Uterus (tissue), 4 donors: ENCODE data around the gene TUBB4B. TPM values are rescaled to one million over a fixed set of nuclear protein-coding genes. Genes with fewer than 3 reads are reported as not detected.
A peak's percentile ranks its signal among the peaks of the same experiment; 100 is the strongest.

Experiments
- DNase-seq, 2 donors: peaks; one replicate each; pipeline ENCODE4 v3.0.0-alpha.2; 2019 to 2020
- H3K27ac ChIP-seq, 2 donors: fragments of 200-600 bp; sonication (generic); 1 replicate in 1 of 2; 2 replicates in 1 of 2; pipeline ENCODE4 v1.5.1; 2016 to 2018
- H3K27me3 ChIP-seq, 2 donors: fragments of 200-600 bp; sonication (generic); one replicate each; pipeline ENCODE4 v1.5.1; 2018 to 2019; ENCODE audit warnings: control low read depth in 1 of 2
- H3K36me3 ChIP-seq, 2 donors: fragments of 200-600 bp; sonication (generic); one replicate each; pipeline ENCODE4 v1.5.1; 2019; ENCODE audit warnings: control low read depth in 1 of 2
- H3K4me1 ChIP-seq, 2 donors: fragments of 200-600 bp; sonication (generic); one replicate each; pipeline ENCODE4 v1.5.1; 2018 to 2019; ENCODE audit warnings: control low read depth in 1 of 2
- H3K4me3 ChIP-seq, 2 donors: fragments of 200-600 bp; sonication (generic); 1 replicate in 1 of 2; 2 replicates in 1 of 2; pipeline ENCODE4 v1.5.1; 2018 to 2019; ENCODE audit warnings: mild to moderate bottlenecking in 1 of 2
- H3K9me3 ChIP-seq, 2 donors: fragments of 200-600 bp; sonication (generic); one replicate each; pipeline ENCODE4 v1.5.1; 2019; ENCODE audit warnings: control low read depth in 1 of 2
- POLR2A ChIP-seq, 2 donors: fragments of 450-650 bp; IDR thresholded peaks; one replicate each; pipeline ENCODE4 v1.6.1; 2016; ENCODE audit warnings: antibody characterized with exemption in 2 of 2, mild to moderate bottlenecking in 1 of 2, moderate library complexity in 1 of 2
- intact Hi-C: fragments of 100-400 bp; cut with DNase I; formaldehyde crosslinking; loops from one replicate; pipeline ENCODE4 v1.15.1; 2023; ENCODE audit warnings: low total_unique reads
- total RNA-seq, 4 donors: library from RNA; depleted of rRNA in 3 of 4; stranded (reverse); fragments of >200 nt in 3 of 4; gene quantifications; one replicate each; pipeline versions ENCODE4 v1.1.0 to v1.2.4, GENCODE V29; 2014 to 2023
- TF ChIP-seq, protein P1 (sequence below), 4 experiments: fragments of 200-600 bp in 2 of 4; fragments of 450-650 bp in 2 of 4; sonication (generic) in 2 of 4; IDR thresholded peaks; one replicate each; pipeline ENCODE4 v1.5.1; 2016 to 2019; ENCODE audit warnings: antibody characterized with exemption in 4 of 4, mild to moderate bottlenecking in 2 of 4, moderate library complexity in 1 of 4
- donor health status: DM: yes; HTN: yes; CAD: no.

Gene TUBB4B
- total RNA-seq, 4 donors from 2014 or later, result 91.5 to 174 (median 139) TPM

DNA sequence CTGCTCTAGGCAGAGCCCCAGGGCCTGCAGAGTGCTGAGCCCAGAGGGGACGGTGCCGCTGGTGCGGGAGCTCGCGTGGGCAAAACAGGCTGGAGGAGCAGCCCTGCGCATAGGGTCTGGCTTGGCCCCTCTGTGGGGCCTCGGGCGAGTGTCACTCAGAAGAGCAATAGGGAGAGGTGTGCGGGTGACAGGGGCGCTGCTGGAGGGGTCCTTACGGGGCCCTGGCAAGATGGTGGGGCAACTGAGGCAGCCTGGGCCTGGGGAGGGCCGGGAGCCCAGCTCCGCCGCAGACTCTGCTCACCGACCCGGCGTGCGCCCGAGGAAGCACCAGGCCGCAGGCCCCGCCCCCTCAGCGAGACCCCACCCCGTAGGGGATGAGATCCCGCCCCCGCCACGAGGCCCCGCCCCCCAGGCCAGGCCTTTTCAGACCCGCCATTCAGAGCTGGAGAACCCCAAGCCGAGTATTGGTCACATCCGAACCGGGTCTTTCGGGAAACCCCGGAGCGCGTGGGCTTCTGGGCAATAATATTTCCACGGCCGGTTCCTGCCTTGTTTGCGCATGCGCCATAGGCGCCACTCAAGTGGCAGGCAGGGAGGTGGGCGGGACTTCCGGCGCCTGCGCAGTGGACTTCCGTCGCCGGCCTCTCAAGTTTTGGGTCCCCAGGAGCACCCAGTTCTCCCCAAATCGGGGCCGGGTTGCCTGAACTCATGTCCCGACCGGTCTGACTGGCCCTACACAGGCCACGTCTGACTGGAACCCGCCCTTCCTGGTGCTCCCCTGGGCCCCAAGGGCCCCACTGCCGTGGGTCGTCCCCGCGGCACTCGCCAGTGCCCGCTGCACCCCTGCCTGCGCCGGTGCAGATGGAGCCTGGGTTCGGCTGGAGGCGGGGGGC, 17.8 kb upstream of the TUBB4B start:
- Histone ChIP-seq H3K27me3 (peaks cover 3 to 4% of the 10 kb centered on the region in 2 donors), H3K4me1 (peaks cover 0 to 13% of the 10 kb centered on the region in 2 donors), H3K27ac (peak overlapping the region; percentile 76 to 90), H3K36me3 (no peaks in the 10 kb centered on the region), H3K4me3 (peak overlapping the region; percentile 58 to 63), H3K9me3 (no peaks in the 10 kb centered on the region)
- peak; percentile 98 to 99 for DNase-seq
- TF ChIP-seq POLR2A (IDR thresholded peaks at IDR 0.05), result peak; percentile 13 to 67
- TF ChIP-seq, protein P1, sequence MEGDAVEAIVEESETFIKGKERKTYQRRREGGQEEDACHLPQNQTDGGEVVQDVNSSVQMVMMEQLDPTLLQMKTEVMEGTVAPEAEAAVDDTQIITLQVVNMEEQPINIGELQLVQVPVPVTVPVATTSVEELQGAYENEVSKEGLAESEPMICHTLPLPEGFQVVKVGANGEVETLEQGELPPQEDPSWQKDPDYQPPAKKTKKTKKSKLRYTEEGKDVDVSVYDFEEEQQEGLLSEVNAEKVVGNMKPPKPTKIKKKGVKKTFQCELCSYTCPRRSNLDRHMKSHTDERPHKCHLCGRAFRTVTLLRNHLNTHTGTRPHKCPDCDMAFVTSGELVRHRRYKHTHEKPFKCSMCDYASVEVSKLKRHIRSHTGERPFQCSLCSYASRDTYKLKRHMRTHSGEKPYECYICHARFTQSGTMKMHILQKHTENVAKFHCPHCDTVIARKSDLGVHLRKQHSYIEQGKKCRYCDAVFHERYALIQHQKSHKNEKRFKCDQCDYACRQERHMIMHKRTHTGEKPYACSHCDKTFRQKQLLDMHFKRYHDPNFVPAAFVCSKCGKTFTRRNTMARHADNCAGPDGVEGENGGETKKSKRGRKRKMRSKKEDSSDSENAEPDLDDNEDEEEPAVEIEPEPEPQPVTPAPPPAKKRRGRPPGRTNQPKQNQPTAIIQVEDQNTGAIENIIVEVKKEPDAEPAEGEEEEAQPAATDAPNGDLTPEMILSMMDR (IDR thresholded peaks at IDR 0.05), result peak in 1 of 4 experiments; percentile 38
- intact Hi-C loops, result loop anchor here (10.0 kb wide), 1 partner anchor 109 kb away; the partner anchor contains the start of gene DPP7

DNA sequence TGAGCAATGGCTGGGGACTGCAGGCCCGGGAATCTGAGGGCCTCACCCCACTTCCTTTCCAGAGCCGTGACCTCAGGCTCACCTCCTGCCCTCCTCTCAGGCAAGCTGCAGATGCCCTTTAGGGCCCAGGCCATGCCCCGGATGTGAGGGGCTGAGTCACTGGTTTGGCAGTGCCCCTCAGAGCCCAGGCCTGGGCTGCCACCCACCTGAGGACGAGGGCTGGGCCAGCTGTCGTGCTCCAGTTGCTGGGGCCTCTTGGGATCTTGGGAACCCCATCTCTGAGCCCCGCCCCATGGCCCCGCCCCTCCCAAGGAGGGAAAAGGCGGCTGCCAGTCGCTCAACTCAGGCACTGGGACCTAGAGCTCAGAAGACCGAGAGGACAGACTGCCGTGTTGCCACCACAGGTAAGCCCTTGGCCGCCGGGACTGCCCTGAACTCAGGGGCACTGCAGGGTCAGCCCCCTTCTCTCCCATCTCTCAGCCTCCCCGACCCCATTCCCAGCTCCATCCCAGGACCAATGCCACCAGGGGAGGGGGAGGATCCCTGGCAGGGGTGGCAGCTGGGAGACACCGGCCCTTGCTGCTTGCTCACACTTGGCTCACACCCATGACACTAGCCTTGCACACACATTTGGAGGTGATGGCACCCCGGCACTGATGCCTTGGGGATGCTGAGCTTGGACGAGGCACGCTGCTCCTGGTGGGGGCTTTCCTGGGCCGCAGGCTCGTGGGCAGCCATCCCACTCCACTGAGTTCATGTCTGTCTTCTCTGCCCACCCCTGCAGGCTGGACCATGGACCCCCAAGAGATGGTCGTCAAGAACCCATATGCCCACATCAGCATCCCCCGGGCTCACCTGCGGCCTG, 16.0 kb upstream of the TUBB4B start, which contains the start of gene CYSRT1:
Gene CYSRT1 (plus strand): TSS at position 345 of the 865 bp plus-strand sequence. CDS start 448 bp downstream, at position 793.
- Histone ChIP-seq H3K36me3 (no peaks in the 10 kb centered on the region), H3K9me3 (no peaks in the 10 kb centered on the region), H3K27ac (peak within 1 kb of the TSS; percentile 76 to 90), H3K27me3 (peaks cover 9 to 20% of the 10 kb centered on the region in 2 donors), H3K4me1 (peaks cover 0 to 13% of the 10 kb centered on the region in 2 donors), H3K4me3 (peak within 1 kb of the TSS; percentile 58 to 63)
- intact Hi-C loops, result loop anchor here (10.0 kb wide), 1 partner anchor 110 kb away; the partner anchor contains the start of gene DPP7
- DNase-seq, result no peak
- TF ChIP-seq, protein P1 (IDR thresholded peaks at IDR 0.05), result no peak
- TF ChIP-seq POLR2A (IDR thresholded peaks at IDR 0.05), result no peak

DNA sequence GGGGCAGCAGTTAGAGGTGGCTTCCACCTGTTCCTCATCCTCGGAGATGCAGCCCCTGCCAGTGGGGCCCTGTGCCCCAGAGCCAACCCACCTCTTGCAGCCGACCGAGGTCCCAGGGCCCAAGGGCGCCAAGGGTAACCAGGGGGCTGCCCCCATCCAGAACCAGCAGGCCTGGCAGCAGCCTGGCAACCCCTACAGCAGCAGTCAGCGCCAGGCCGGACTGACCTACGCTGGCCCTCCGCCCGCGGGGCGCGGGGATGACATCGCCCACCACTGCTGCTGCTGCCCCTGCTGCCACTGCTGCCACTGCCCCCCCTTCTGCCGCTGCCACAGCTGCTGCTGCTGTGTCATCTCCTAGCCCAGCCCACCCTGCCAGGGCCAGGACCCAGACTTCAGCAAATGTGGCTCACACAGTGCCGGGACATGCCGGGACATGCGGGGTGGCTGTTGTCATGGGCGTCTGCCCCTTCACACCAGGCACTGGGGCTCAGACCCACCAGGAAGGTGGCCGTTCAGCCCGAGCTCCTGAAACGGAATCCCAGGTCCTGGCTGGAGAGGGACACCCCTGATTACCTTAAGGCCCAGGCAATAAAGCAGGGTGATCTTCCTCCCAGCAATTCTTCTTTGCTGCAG, 15.3 kb upstream of the TUBB4B start:
- no peak for DNase-seq
- intact Hi-C loops, result loop anchor here (10.0 kb wide), 1 partner anchor 111 kb away; the partner anchor contains the start of gene DPP7
- TF ChIP-seq, protein P1 (IDR thresholded peaks at IDR 0.05), result no peak
- no peak for TF ChIP-seq POLR2A (IDR thresholded peaks at IDR 0.05)
- Histone ChIP-seq H3K4me3 (no peak overlapping the region), H3K4me1 (peaks cover 0 to 13% of the 10 kb centered on the region in 2 donors), H3K27me3 (peaks cover 9 to 24% of the 10 kb centered on the region in 2 donors), H3K9me3 (no peaks in the 10 kb centered on the region), H3K27ac (no peak overlapping the region), H3K36me3 (no peaks in the 10 kb centered on the region)

DNA sequence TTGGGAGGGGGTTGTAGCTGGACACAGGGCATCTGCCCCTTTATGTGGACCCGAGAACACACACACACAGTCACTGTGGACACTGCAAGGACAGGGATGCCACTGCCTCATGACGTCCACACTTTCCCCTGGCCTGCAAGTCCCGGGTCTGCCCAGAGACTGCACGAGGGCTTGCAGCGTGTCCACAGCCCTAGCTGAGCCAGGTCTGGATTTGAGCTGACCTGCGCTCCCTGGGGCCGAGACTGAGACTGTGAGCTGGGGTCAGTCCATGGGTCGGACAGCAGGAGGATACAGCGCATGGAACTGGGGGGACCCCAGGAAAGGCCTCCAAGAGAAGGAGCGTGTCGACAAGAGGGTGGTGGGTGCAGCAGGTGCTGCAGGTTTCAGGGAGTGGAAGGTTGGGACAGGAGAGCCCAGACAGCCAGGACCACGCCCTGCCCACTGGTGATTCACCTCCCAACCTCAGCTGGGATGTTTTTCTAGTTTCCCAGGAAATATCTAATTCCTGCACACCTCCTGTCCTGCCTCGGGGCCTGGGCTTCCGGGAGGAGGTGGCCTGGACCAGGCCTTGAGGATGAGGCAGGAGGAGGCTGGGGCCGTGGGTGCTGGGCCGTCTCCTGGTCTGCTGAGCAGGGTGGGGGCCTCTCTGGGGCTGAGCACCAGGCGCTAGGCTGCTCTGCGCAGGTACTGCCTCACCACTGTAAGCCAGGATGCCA, 14.6 kb upstream of the TUBB4B start:
- no peak overlapping the region for H3K4me3 ChIP-seq
- H3K27me3 ChIP-seq, result peaks cover 9 to 24% of the 10 kb centered on the region in 2 donors
- intact Hi-C loops, result loop anchor here (10.0 kb wide), 1 partner anchor 112 kb away; the partner anchor contains the start of gene DPP7
- no peaks in the 10 kb centered on the region for H3K9me3 ChIP-seq
- no peak for TF ChIP-seq POLR2A (IDR thresholded peaks at IDR 0.05)
- TF ChIP-seq, protein P1 (IDR thresholded peaks at IDR 0.05), result no peak
- no peaks in the 10 kb centered on the region for H3K36me3 ChIP-seq
- H3K4me1 ChIP-seq, result peaks cover 0 to 11% of the 10 kb centered on the region in 2 donors
- DNase-seq, result no peak
- no peak overlapping the region for H3K27ac ChIP-seq
